Heart left ventricle (tissue), 13 donors: ENCODE measurements around the gene TMEM52.

ENCODE experiments used
- CTCF ChIP-seq, 12 donors: fragments of 200-600 bp; sonication (generic) in 4 of 12; IDR thresholded peaks; one replicate each; pipeline versions ENCODE4 v1.5.0 to v1.8.0; 2018 to 2022; ENCODE audit warnings: antibody characterized with exemption in 12 of 12, mild to moderate bottlenecking in 5 of 12
- POLR2A ChIP-seq, 2 donors: fragments of 450-650 bp; IDR thresholded peaks; one replicate each; pipeline ENCODE4 v1.6.1; 2017; ENCODE audit warnings: antibody characterized with exemption in 2 of 2, mild to moderate bottlenecking in 2 of 2, moderate library complexity in 2 of 2
- donor health status: ischemic (EF 13 %, LVEDD 7.1; RV severe dilation, severe dysfunction).
- donor health status: DM: no; HTN: yes; CAD: no.
- donor health status: DM: no; HTN: no; CAD: no.
- donor health status: ischemic (EF 25% LVEDD 6.9; RV normal size, moderate dysfunction).
- donor health status: ischemic (EF 25% LVEDD 5.7; RV mildly dilated, moderate dysfunction).
- donor health status: ischemic (EF 35%, LVEDD 5.7; RV mildly dilated, moderate dysfunction).
- donor health status: nonischemic (EF 11% LVEDD 7.7; RV severe dilation, severe dysfunction).
- donor health status: DM: yes; HTN: yes; CAD: no.
- donor health status: PGD.
- donor health status: ischemic (EF 29% LVEDD 5.4; RV normal size, mild dysfunction).
- donor health status: nonischemic (EF 23%, LVEDD 6.1; RV moderate dilation, normal function).

- no peak for TF ChIP-seq POLR2A (IDR thresholded peaks at IDR 0.05)
- no peak for TF ChIP-seq CTCF (IDR thresholded peaks at IDR 0.05)
Measured at GRCh38 chr1:1911350-1912041, 7.6 kb downstream of the TMEM52 start.
